HepG2 (cell line): Measurements from ENCODE around the gene TRIM31. TPM values are rescaled to one million over a fixed set of nuclear protein-coding genes. Genes with fewer than 3 reads are reported as not detected.
A peak's percentile ranks its signal among the peaks of the same experiment; 100 is the strongest.

Source experiments
- ADNP ChIP-seq: sonication (generic); formaldehyde crosslinking; IDR thresholded peaks from 2 replicates; pipeline ENCODE4 v1.4.0; 2020; ENCODE audit warnings: missing genetic modification reagents
- CAMTA2 ChIP-seq: sonication (generic); formaldehyde crosslinking; IDR thresholded peaks from 2 replicates; pipeline ENCODE4 v1.4.0; 2020; ENCODE audit warnings: mild to moderate bottlenecking, missing genetic modification reagents, borderline replicate concordance
- EP300 ChIP-seq, 3 experiments: sonication (generic) in 1 of 3; formaldehyde crosslinking in 1 of 3; IDR thresholded peaks; 2 replicates each; pipeline versions ENCODE4 v1.5.1 to v1.6.1; 2011 to 2020; ENCODE audit warnings: low read depth in 2 of 3, low read length in 2 of 3, borderline replicate concordance in 1 of 3, improper control_type of control experiment in 1 of 3, mild to moderate bottlenecking in 1 of 3, missing genetic modification reagents in 1 of 3, moderate library complexity in 1 of 3
- FIP1L1 ChIP-seq: fragments of 200-400 bp; formaldehyde crosslinking; IDR thresholded peaks from 2 replicates; pipeline ENCODE4 v1.6.1; 2018; ENCODE audit warnings: low read depth, mild to moderate bottlenecking, low read length, moderate library complexity, borderline replicate concordance; ENCODE audit not compliant: insufficient read depth
- ISL2 ChIP-seq: sonication (generic); formaldehyde crosslinking; IDR thresholded peaks from 2 replicates; pipeline ENCODE4 v1.5.0; 2020; ENCODE audit warnings: missing genetic modification reagents
- MLXIP ChIP-seq: sonication (generic); formaldehyde crosslinking; IDR thresholded peaks from 2 replicates; pipeline ENCODE4 v1.9.0; 2021; ENCODE audit warnings: missing genetic modification reagents, borderline replicate concordance
- NBN ChIP-seq: fragments of 450-650 bp; conservative IDR thresholded peaks from 2 replicates; pipeline ENCODE4 v1.6.1; 2017
- NFIC ChIP-seq: IDR thresholded peaks from 2 replicates; pipeline ENCODE4 v1.6.1; 2012; ENCODE audit warnings: mild to moderate bottlenecking, low read length, inconsistent platforms
- PRMT3 ChIP-seq: sonication (generic); formaldehyde crosslinking; IDR thresholded peaks from 2 replicates; pipeline ENCODE4 v1.8.1; 2022; ENCODE audit warnings: low read depth, mild to moderate bottlenecking, moderate library complexity, missing genetic modification reagents, borderline replicate concordance
- RFX3 ChIP-seq: IDR thresholded peaks from 2 replicates; pipeline ENCODE4 v1.6.1; 2016; ENCODE audit warnings: missing biosample characterization, missing genetic modification reagents
- RXRA ChIP-seq: sonication (generic); formaldehyde crosslinking; IDR thresholded peaks from 2 replicates; pipeline ENCODE4 v1.5.1; 2020; ENCODE audit warnings: missing genetic modification reagents
- SNAI1 ChIP-seq: sonication (generic); formaldehyde crosslinking; IDR thresholded peaks from 2 replicates; pipeline ENCODE4 v1.5.0; 2020; ENCODE audit warnings: mild to moderate bottlenecking, missing genetic modification reagents, borderline replicate concordance
- SUZ12 ChIP-seq: fragments of 150-350 bp; IDR thresholded peaks from 2 replicates; pipeline ENCODE4 v1.6.1; 2014; ENCODE audit warnings: low read depth, low read length
- TARDBP ChIP-seq: sonication (generic); formaldehyde crosslinking; IDR thresholded peaks from 2 replicates; pipeline ENCODE4 v1.8.0; 2022; ENCODE audit warnings: mild to moderate bottlenecking, missing genetic modification reagents
- ZBTB21 ChIP-seq: sonication (generic); formaldehyde crosslinking; IDR thresholded peaks from 2 replicates; pipeline ENCODE4 v1.4.0; 2020; ENCODE audit warnings: missing genetic modification reagents
- ZFY ChIP-seq: sonication (generic); formaldehyde crosslinking; IDR thresholded peaks from 2 replicates; pipeline ENCODE4 v1.4.0; 2020; ENCODE audit warnings: missing genetic modification reagents
- ZMYM2 ChIP-seq: sonication (generic); formaldehyde crosslinking; IDR thresholded peaks from 2 replicates; pipeline ENCODE4 v1.8.0; 2022; ENCODE audit warnings: mild to moderate bottlenecking, missing genetic modification reagents
- ZNF101 ChIP-seq: sonication (generic); formaldehyde crosslinking; IDR thresholded peaks from 2 replicates; pipeline ENCODE4 v1.4.0; 2020; ENCODE audit warnings: mild to moderate bottlenecking, low read depth, missing genetic modification reagents, borderline replicate concordance
- ZNF253 ChIP-seq: sonication (generic); formaldehyde crosslinking; IDR thresholded peaks from 2 replicates; pipeline ENCODE4 v1.8.0; 2022; ENCODE audit warnings: mild to moderate bottlenecking, missing genetic modification reagents, borderline replicate concordance
- ZNF383 ChIP-seq: sonication (generic); formaldehyde crosslinking; IDR thresholded peaks from 2 replicates; pipeline ENCODE4 v1.4.0; 2020; ENCODE audit warnings: missing genetic modification reagents, mild to moderate bottlenecking, borderline replicate concordance
- ZNF431 ChIP-seq: sonication (generic); formaldehyde crosslinking; IDR thresholded peaks from 2 replicates; pipeline ENCODE4 v1.9.0; 2022; ENCODE audit warnings: missing genetic modification reagents, low read depth, mild to moderate bottlenecking, borderline replicate concordance
- ZNF441 ChIP-seq: sonication (generic); formaldehyde crosslinking; IDR thresholded peaks from 2 replicates; pipeline ENCODE4 v1.7.0; 2021; ENCODE audit warnings: missing genetic modification reagents, borderline replicate concordance
- ZNF512B ChIP-seq: sonication (generic); formaldehyde crosslinking; IDR thresholded peaks from 2 replicates; pipeline ENCODE4 v1.5.1; 2020; ENCODE audit warnings: missing genetic modification reagents, mild to moderate bottlenecking, borderline replicate concordance
- ZNF605 ChIP-seq: sonication (generic); formaldehyde crosslinking; IDR thresholded peaks from 2 replicates; pipeline ENCODE4 v1.8.0; 2022; ENCODE audit warnings: mild to moderate bottlenecking, missing genetic modification reagents
- polyA plus RNA-seq, 8 experiments: library from polyadenylated mRNA; depleted of rRNA in 3 of 8; stranded (reverse) in 7 of 8; unstranded in 1 of 8; fragments of >200 nt; fragmentation: Illumina TruSeq in 4 of 8; extraction: Trizol in 4 of 8; gene quantifications; 2 replicates each; pipeline versions ENCODE4 v1.2.1 to v1.2.3, GENCODE V29; 2011 to 2016; ENCODE audit warnings: low read depth in 4 of 8, missing spikeins in 1 of 8, mixed read lengths in 1 of 8; ENCODE audit not compliant: insufficient read depth in 1 of 8
- total RNA-seq, 5 experiments: library from RNA; depleted of rRNA; stranded (reverse); fragments of >200 nt; fragmentation: Illumina TruSeq; extraction: Trizol; gene quantifications; 2 replicates each; pipeline ENCODE4 v1.2.3, GENCODE V29; 2016; ENCODE audit warnings: low read depth in 1 of 5

Gene TRIM31
- total and polyA plus RNA-seq, 2 of the 13 experiments (the other 11 are each of a cell fraction or from before 2014, with no cell fraction given): 0.13 to 0.51 TPM

- TF ChIP-seq ISL2 (CRISPR knock-in tag) (peak; percentile 37; the same call in 1 of the 2 replicates), ADNP (CRISPR knock-in tag) (no peak), ZNF605 (no peak), ZNF512B (no peak), MLXIP (CRISPR knock-in tag) (no peak), ZNF431 (CRISPR knock-in tag) (no peak), NBN (no peak), ZBTB21 (no peak), ZFY (CRISPR knock-in tag) (no peak; the same call in 1 of the 2 replicates), FIP1L1 (no peak), SUZ12 (no peak), ZNF441 (no peak), ZNF253 (no peak), EP300 (IDR thresholded peaks at IDR 0.05; ENCODE audit: low read depth in 2 of 2, low read length in 2 of 2) (no peak), EP300 (CRISPR knock-in tag; IDR thresholded peaks at IDR 0.05; ENCODE audit: borderline replicate concordance) (no peak), TARDBP (CRISPR knock-in tag) (no peak), ZNF383 (CRISPR knock-in tag) (no peak), SNAI1 (no peak), ZMYM2 (CRISPR knock-in tag) (peak; percentile 46; the same call in 1 of the 2 replicates), NFIC (no peak), PRMT3 (CRISPR knock-in tag) (no peak), RFX3 (CRISPR knock-in tag) (no peak), ZNF101 (no peak), CAMTA2 (CRISPR knock-in tag) (no peak), RXRA (CRISPR knock-in tag) (no peak; the same call in 1 of the 2 replicates)
Observed at GRCh38 chr6:30075790-30076732, 36.8 kb downstream of the TRIM31 start (continued).
